ENCODE measurements around the gene TNFSF9.
"Not testable (repeated sequence)": the region's sequence is repeated elsewhere in the genome, so short reads cannot be mapped to it uniquely, and the experiment has no call there.

Gene TNFSF9

GRCh38 chr19:6573350-6573749 is 42.5 kb downstream of the TNFSF9 start:
- no peak for DNase-seq

- no peak for DNase-seq
These were observed 46.1 kb downstream of the TNFSF9 start for GRCh38 chr19:6576869-6577475.

- DNase-seq, result no peak
These were observed 46.8 kb downstream of the TNFSF9 start for GRCh38 chr19:6577476-6578125.

- no peak for DNase-seq
These were observed 48.8 kb downstream of the TNFSF9 start for GRCh38 chr19:6579450-6580178.

GRCh38 chr19:6580313-6580712 is 49.5 kb downstream of the TNFSF9 start:
- DNase-seq, result no peak

- not testable (repeated sequence) for DNase-seq
These were observed 52.0 kb downstream of the TNFSF9 start for GRCh38 chr19:6582515-6583484.
